ENCODE results near the gene MALAT1.
"Not testable (repeated sequence)": the region's sequence is repeated elsewhere in the genome, so short reads cannot be mapped to it uniquely, and the experiment has no call there.

The MALAT1 gene

GRCh38 chr11:65498977-65499712 is at the start of gene MALAT1:
TSS of gene MALAT1 (plus strand) at chr11:65499045.
- peak; percentile 94 for DNase-seq

GRCh38 chr11:65451301-65451700 is 47.5 kb upstream of the MALAT1 start:
- DNase-seq: not testable (repeated sequence)

- DNase-seq: not testable (repeated sequence)
Measured at GRCh38 chr11:65452259-65452658, 46.6 kb upstream of the MALAT1 start.

- DNase-seq: peak; percentile 89
Measured at GRCh38 chr11:65452806-65453490, 45.9 kb upstream of the MALAT1 start.

- DNase-seq: peak; percentile 70
Measured at GRCh38 chr11:65454311-65454695, 44.5 kb upstream of the MALAT1 start.

GRCh38 chr11:65454696-65455456 is 44.0 kb upstream of the MALAT1 start:
- peak; percentile 85 for DNase-seq

- peak; percentile 6 for DNase-seq
Measured at GRCh38 chr11:65456418-65456817, 42.4 kb upstream of the MALAT1 start.

- DNase-seq: no peak
Measured at GRCh38 chr11:65459552-65459951, 39.3 kb upstream of the MALAT1 start.

GRCh38 chr11:65465471-65465870 is 33.4 kb upstream of the MALAT1 start:
- not testable (repeated sequence) for DNase-seq

GRCh38 chr11:65467306-65467705 is 31.5 kb upstream of the MALAT1 start:
- not testable (repeated sequence) for DNase-seq

GRCh38 chr11:65468874-65469333 is 29.9 kb upstream of the MALAT1 start:
- DNase-seq: peak; percentile 25

- DNase-seq: no peak
Measured at GRCh38 chr11:65470433-65471049, 28.3 kb upstream of the MALAT1 start.

- DNase-seq: peak; percentile 83
Measured at GRCh38 chr11:65471447-65471891, 27.4 kb upstream of the MALAT1 start.

GRCh38 chr11:65472588-65473277 is 26.1 kb upstream of the MALAT1 start:
- DNase-seq: not testable (repeated sequence)

- DNase-seq: no peak
Measured at GRCh38 chr11:65473278-65473860, 25.5 kb upstream of the MALAT1 start.

- DNase-seq: no peak
Measured at GRCh38 chr11:65474864-65475263, 24.0 kb upstream of the MALAT1 start.

- peak; percentile 24 for DNase-seq
Measured at GRCh38 chr11:65476632-65477148, 22.2 kb upstream of the MALAT1 start.

- DNase-seq: peak; percentile 95
Measured at GRCh38 chr11:65477149-65477965, 21.5 kb upstream of the MALAT1 start.

- peak; percentile 40 for DNase-seq
Measured at GRCh38 chr11:65478388-65479183, 20.3 kb upstream of the MALAT1 start.
